Hypothalamus (tissue), 51 donors: ENCODE results near the gene NUP58.

Source experiments
- DNase-seq, 51 donors: peaks; one replicate each; lab custom pipeline; 2025; lab: John Stamatoyannopoulos, UW

The NUP58 gene

GRCh38 chr13:25375727-25376358 is 74.4 kb downstream of the NUP58 start:
- DNase-seq, result peak in 6 of 51 donors; percentile 6 to 26 (median 10)

GRCh38 chr13:25377244-25377962 is 76.0 kb downstream of the NUP58 start:
- no peak for DNase-seq

DNA sequence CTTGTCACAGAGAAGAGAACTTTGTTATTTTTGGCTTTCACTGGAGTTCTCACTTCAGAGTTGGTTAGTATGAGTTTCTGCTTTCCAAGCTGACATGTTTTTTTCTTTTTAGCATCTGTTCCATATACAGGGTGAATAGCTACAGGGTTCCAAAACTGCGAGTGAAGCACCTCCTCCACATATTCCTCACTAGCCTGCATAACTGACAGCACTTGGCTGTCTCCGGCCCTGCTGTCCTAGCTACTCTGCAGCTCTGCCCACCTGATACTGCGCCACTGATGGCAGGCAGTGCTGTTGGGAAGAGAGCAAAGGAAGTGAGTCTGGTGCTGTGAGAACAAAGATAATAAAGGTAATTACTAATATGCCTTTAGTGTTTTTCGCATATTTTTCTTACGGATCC is 77.1 kb downstream of the NUP58 start:
- peak in 1 of 51 donors; percentile 2 for DNase-seq

DNA sequence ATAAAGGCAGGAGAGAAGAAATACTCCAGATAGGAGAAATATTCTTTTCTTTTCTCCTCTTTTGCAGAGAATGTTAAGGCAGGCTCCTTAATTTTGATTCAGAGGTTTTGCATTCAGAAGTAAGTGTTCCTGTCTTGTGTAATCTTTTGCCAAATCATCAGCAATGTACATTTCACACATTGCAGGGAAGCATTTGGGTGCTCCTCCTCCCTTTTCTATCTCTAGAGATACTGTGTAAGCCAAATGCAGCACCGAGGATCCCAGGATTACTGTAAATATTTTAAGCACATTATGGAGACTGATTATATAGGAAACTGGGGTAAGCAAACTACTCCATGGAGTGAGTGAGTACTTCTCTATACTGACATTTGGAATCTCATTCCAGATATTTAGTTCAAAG is 77.6 kb downstream of the NUP58 start:
- peak in 1 of 51 donors; percentile 11 for DNase-seq

- no peak for DNase-seq
These were observed 78.7 kb downstream of the NUP58 start for GRCh38 chr13:25380082-25380481.

GRCh38 chr13:25380741-25381324 is 79.4 kb downstream of the NUP58 start:
- DNase-seq, result no peak

- no peak for DNase-seq
These were observed 83.5 kb downstream of the NUP58 start for GRCh38 chr13:25384758-25385410.

- no peak for DNase-seq
These were observed 90.5 kb downstream of the NUP58 start for GRCh38 chr13:25391932-25392331.
